ENCODE results near the gene SAP30BP. TPM values are rescaled to one million over a fixed set of nuclear protein-coding genes. Genes with fewer than 3 reads are reported as not detected.

Gene SAP30BP
- total RNA-seq, 1 donor from 2014 or later, result 58.6 TPM

GRCh38 chr17:75740631-75741077, 73.5 kb downstream of the SAP30BP start:
- no peak for TF ChIP-seq CTCF (IDR thresholded peaks at IDR 0.05; ENCODE audit: insufficient read depth, low read length, poor library complexity, severe bottlenecking)
- no peak overlapping the region for H3K4me3 ChIP-seq (ENCODE audit: low read depth, low read length)
- H3K27me3 ChIP-seq (ENCODE audit: control insufficient read depth, insufficient read depth, low read length), result no peaks in the 10 kb centered on the region
- no peaks in the 10 kb centered on the region for H3K36me3 ChIP-seq (ENCODE audit: control insufficient read depth, insufficient read depth, low read length)
- DNase-seq (ENCODE audit: low read depth), result no peak

- Histone ChIP-seq H3K36me3 (ENCODE audit: control insufficient read depth, insufficient read depth, low read length) (no peaks in the 10 kb centered on the region), H3K4me3 (ENCODE audit: low read depth, low read length) (no peak overlapping the region), H3K27me3 (ENCODE audit: control insufficient read depth, insufficient read depth, low read length) (no peaks in the 10 kb centered on the region)
- TF ChIP-seq CTCF (IDR thresholded peaks at IDR 0.05; ENCODE audit: insufficient read depth, low read length, poor library complexity, severe bottlenecking), result no peak
- DNase-seq (ENCODE audit: low read depth), result no peak
These were observed 75.2 kb downstream of the SAP30BP start for GRCh38 chr17:75742337-75742736.

- no peak for TF ChIP-seq CTCF (IDR thresholded peaks at IDR 0.05; ENCODE audit: insufficient read depth, low read length, poor library complexity, severe bottlenecking)
- Histone ChIP-seq H3K36me3 (ENCODE audit: control insufficient read depth, insufficient read depth, low read length) (no peaks in the 10 kb centered on the region), H3K27me3 (ENCODE audit: control insufficient read depth, insufficient read depth, low read length) (no peaks in the 10 kb centered on the region), H3K4me3 (ENCODE audit: low read depth, low read length) (no peak overlapping the region)
- no peak for DNase-seq (ENCODE audit: low read depth)
These were observed 76.6 kb downstream of the SAP30BP start for GRCh38 chr17:75743625-75744206.

- no peak for DNase-seq (ENCODE audit: low read depth)
- no peaks in the 10 kb centered on the region for H3K36me3 ChIP-seq (ENCODE audit: control insufficient read depth, insufficient read depth, low read length)
- H3K4me3 ChIP-seq (ENCODE audit: low read depth, low read length), result no peak overlapping the region
- peaks cover 3% of the 10 kb centered on the region for H3K27me3 ChIP-seq (ENCODE audit: control insufficient read depth, insufficient read depth, low read length)
- no peak for TF ChIP-seq CTCF (IDR thresholded peaks at IDR 0.05; ENCODE audit: insufficient read depth, low read length, poor library complexity, severe bottlenecking)
These were observed 81.6 kb downstream of the SAP30BP start for GRCh38 chr17:75748706-75749105.

GRCh38 chr17:75749545-75750389, 82.6 kb downstream of the SAP30BP start:
- Histone ChIP-seq H3K4me3 (ENCODE audit: low read depth, low read length) (no peak overlapping the region), H3K36me3 (ENCODE audit: control insufficient read depth, insufficient read depth, low read length) (no peaks in the 10 kb centered on the region), H3K27me3 (ENCODE audit: control insufficient read depth, insufficient read depth, low read length) (peaks cover 3% of the 10 kb centered on the region)
- DNase-seq (ENCODE audit: low read depth), result no peak
- TF ChIP-seq CTCF (IDR thresholded peaks at IDR 0.05; ENCODE audit: insufficient read depth, low read length, poor library complexity, severe bottlenecking), result peak; percentile 93

Data from kidney epithelial cell (primary cell).